ENCODE data around the gene XXYLT1. TPM values are rescaled to one million over a fixed set of nuclear protein-coding genes. Genes with fewer than 3 reads are reported as not detected.
A peak's percentile ranks its signal among the peaks of the same experiment; 100 is the strongest.

The XXYLT1 gene
- polyA plus RNA-seq, 2 of the 4 experiments (the other 2 are of a cell fraction), result 11.9 to 12.0 TPM

- CTCF ChIA-PET, result interaction anchor here (0.6 to 7.1 kb wide), 10 partner anchors 11 to 588 kb away, joined by 3 to 59 read pairs (median 7); partner anchors contain the start of genes LSG1 and XXYLT1
- peak overlapping the region; percentile 89 to 94 for H3K27ac ChIP-seq
- DNase-seq (ENCODE audit: low read depth in 1 of 2, low spot score in 1 of 2) (peak; percentile 54 to 72), ATAC-seq (peak; percentile 75 to 77), FAIRE-seq (no peak)
- H3K4me3 ChIP-seq, result peak overlapping the region; percentile 65
- H3K9me3 ChIP-seq, result no peaks in the 10 kb centered on the region
- WGBS (ENCODE audit: missing lambda C conversion rate), result 4% methylated on average over 14 of the region's 82 CpGs
- no peak for TF ChIP-seq HDAC2 (IDR thresholded peaks at IDR 0.05)
- TF ChIP-seq CTCF (IDR thresholded peaks at IDR 0.05), result peak; percentile 91
- no peak for TF ChIP-seq KDM5A (IDR thresholded peaks at IDR 0.05)
- no peak for TF ChIP-seq FOXS1 (CRISPR knock-in tag; IDR thresholded peaks at IDR 0.05)
- TF ChIP-seq POLR2A (IDR thresholded peaks at IDR 0.05; ENCODE audit: low read length), result no peak
- no peak for TF ChIP-seq BHLHE40 (IDR thresholded peaks at IDR 0.05; ENCODE audit: low read depth, low read length)
- no peak for TF ChIP-seq RFX5 (IDR thresholded peaks at IDR 0.05)
- TF ChIP-seq TP53 (CRISPR knock-in tag; IDR thresholded peaks at IDR 0.05), result no peak
- no peak for TF ChIP-seq JUN (IDR thresholded peaks at IDR 0.05)
- TF ChIP-seq, protein P1, sequence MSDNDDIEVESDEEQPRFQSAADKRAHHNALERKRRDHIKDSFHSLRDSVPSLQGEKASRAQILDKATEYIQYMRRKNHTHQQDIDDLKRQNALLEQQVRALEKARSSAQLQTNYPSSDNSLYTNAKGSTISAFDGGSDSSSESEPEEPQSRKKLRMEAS (IDR thresholded peaks at IDR 0.05), result peak; percentile 19
- TF ChIP-seq SREBF2 (IDR thresholded peaks at IDR 0.05), result no peak
- TF ChIP-seq CEBPB (IDR thresholded peaks at IDR 0.05), result 0 out of 4 replicates have a peak, but pooled peaks of 1 of the 2 experiments have one; percentile 5
- TF ChIP-seq SMC3 (IDR thresholded peaks at IDR 0.05), result peak; percentile 80
- TF ChIP-seq RAD21 (conservative IDR thresholded peaks at IDR 0.05 in 1 of 2, IDR thresholded peaks at IDR 0.05 in 1 of 2), result peak; percentile 25 to 90; a peak in 4 of 5 replicates
- POLR2A ChIA-PET, result no interaction called here
- peak overlapping the region; percentile 96 for H3K4me2 ChIP-seq
- H3K4me1 ChIP-seq, result peaks cover 7% of the 10 kb centered on the region; the same call in 1 of the 3 replicates
Observed at GRCh38 chr3:195259475-195260279, 11.3 kb downstream of the XXYLT1 start.

- FAIRE-seq (no peak), DNase-seq (ENCODE audit: low read depth in 1 of 2, low spot score in 1 of 2) (no peak), ATAC-seq (0 out of 6 replicates have a peak, but pooled peaks of 1 of the 2 experiments have one; percentile 2)
- POLR2A ChIA-PET, result no interaction called here
- Histone ChIP-seq H3K27ac (peak overlapping the region; percentile 89 to 94), H3K4me1 (peaks cover 7% of the 10 kb centered on the region; the same call in 1 of the 3 replicates), H3K4me3 (peak overlapping the region; percentile 65; the same call in 2 of the 3 replicates), H3K9me3 (no peaks in the 10 kb centered on the region), H3K4me2 (peak overlapping the region; percentile 96)
- CTCF ChIA-PET, result interaction anchor here (0.6 to 5.4 kb wide), 7 partner anchors 11 to 587 kb away, joined by 3 to 44 read pairs (median 6); partner anchors contain the start of genes LSG1 and XXYLT1
- WGBS (ENCODE audit: missing lambda C conversion rate), result 94% methylated on average over 6 of the region's 7 CpGs
- TF ChIP-seq NR3C1 (IDR thresholded peaks at IDR 0.05) (no peak), HOXA7 (CRISPR knock-in tag; IDR thresholded peaks at IDR 0.05) (no peak), RCOR1 (IDR thresholded peaks at IDR 0.05; ENCODE audit: low read depth, low read length) (no peak), HOXB5 (CRISPR knock-in tag; IDR thresholded peaks at IDR 0.05) (no peak), RAD21 (conservative IDR thresholded peaks at IDR 0.05 in 1 of 2, IDR thresholded peaks at IDR 0.05 in 1 of 2) (no peak)
Observed at GRCh38 chr3:195259154-195259474, 11.8 kb downstream of the XXYLT1 start.

DNA sequence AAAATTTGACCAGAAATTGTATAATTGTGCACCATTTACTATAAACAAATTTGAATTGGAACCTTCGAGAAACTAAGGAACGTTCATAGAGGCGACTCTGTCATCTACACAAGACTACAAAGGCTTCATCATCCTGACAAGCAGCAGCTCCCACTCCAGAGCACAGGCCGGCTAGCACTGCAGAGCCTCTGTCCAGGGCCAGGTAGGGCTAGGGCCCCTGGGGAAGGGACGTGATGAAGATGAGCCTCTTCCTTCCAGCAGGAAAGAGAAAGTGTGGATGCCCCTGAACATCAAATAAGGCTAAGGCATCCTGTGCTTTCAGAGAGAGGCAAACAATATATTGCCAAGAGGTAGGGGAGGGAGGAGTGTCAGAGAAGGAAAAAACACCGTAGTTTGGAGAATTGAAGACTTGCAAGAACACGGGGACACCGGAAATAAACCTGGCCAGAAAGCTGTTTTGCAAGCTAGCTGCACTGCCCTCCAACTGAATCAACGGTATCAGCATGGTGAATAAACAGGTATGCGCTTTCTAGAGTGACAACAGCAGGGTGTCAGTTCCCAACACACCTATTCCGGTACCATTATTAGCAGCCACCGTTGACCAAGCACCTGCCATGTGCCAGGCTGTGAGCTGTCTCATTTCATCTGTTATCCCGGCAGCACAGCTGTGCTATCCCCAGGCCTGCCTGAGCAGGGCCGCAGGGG, 12.4 kb downstream of the XXYLT1 start:
- DNase-seq (ENCODE audit: low read depth in 1 of 2, low spot score in 1 of 2) (no peak), FAIRE-seq (no peak), ATAC-seq (peak in 1 of 2 experiments; percentile 3; a peak in 1 of 6 replicates)
- Histone ChIP-seq H3K27ac (peak overlapping the region in 1 of 2 experiments; percentile 94; a peak in 3 of 6 replicates), H3K4me3 (no peak overlapping the region), H3K4me1 (peaks cover 7% of the 10 kb centered on the region; the same call in 1 of the 3 replicates), H3K4me2 (peak overlapping the region; percentile 96; the same call in 2 of the 3 replicates), H3K9me3 (no peaks in the 10 kb centered on the region)
- ChIA-PET POLR2A (no interaction called here), CTCF (interaction anchor here (0.6 to 5.4 kb wide), 7 partner anchors 10 to 587 kb away, joined by 3 to 44 read pairs (median 6); partner anchors contain the start of genes LSG1 and XXYLT1)
- 95% methylated on average over 13 of the region's 14 CpGs for WGBS (ENCODE audit: missing lambda C conversion rate)
- TF ChIP-seq CEBPB (IDR thresholded peaks at IDR 0.05) (no peak), ZC3H11A (IDR thresholded peaks at IDR 0.05) (no peak), EP300 (IDR thresholded peaks at IDR 0.05) (no peak), PBX3 (IDR thresholded peaks at IDR 0.05) (no peak), PHF8 (IDR thresholded peaks at IDR 0.05; ENCODE audit: borderline replicate concordance, low read depth) (no peak), MYC (IDR thresholded peaks at IDR 0.05; ENCODE audit: borderline replicate concordance, low read length) (no peak), RAD21 (conservative IDR thresholded peaks at IDR 0.05 in 1 of 2, IDR thresholded peaks at IDR 0.05 in 1 of 2) (no peak), MAFK (IDR thresholded peaks at IDR 0.05; ENCODE audit: partially characterized antibody) (no peak), NR3C1 (IDR thresholded peaks at IDR 0.05) (no peak), CBX2 (IDR thresholded peaks at IDR 0.05; ENCODE audit: borderline replicate concordance, low read depth) (no peak), ZFP36 (IDR thresholded peaks at IDR 0.05; ENCODE audit: borderline replicate concordance, partially characterized antibody) (no peak), CTCF (IDR thresholded peaks at IDR 0.05) (no peak), BHLHE40 (IDR thresholded peaks at IDR 0.05; ENCODE audit: low read depth, low read length) (no peak), EHF (CRISPR knock-in tag; IDR thresholded peaks at IDR 0.05) (no peak), HDAC2 (IDR thresholded peaks at IDR 0.05) (no peak)

All from A549 (cell line).